GM19023 (cell line): ENCODE results near the gene SRGAP2C.
"Not testable (repeated sequence)": the region's sequence is repeated elsewhere in the genome, so short reads cannot be mapped to it uniquely, and the experiment has no call there.

Experiments
- ATAC-seq: cut with Tn5 transposase; IDR thresholded peaks from one replicate; pipeline ENCODE4 v1.9.1; 2021; ENCODE audit warnings: mild to moderate bottlenecking, moderate library complexity; ENCODE audit not compliant: unreplicated experiment

SRGAP2C gene

GRCh38 chr1:121369959-121370358 lies 185.2 kb downstream of the SRGAP2C start:
- not testable (repeated sequence) for ATAC-seq

GRCh38 chr1:121374851-121375367 lies 190.1 kb downstream of the SRGAP2C start:
- ATAC-seq = not testable (repeated sequence)

GRCh38 chr1:121376986-121377385 lies 192.2 kb downstream of the SRGAP2C start:
- not testable (repeated sequence) for ATAC-seq

- ATAC-seq = not testable (repeated sequence)
Observed at GRCh38 chr1:121378757-121379156, 194.0 kb downstream of the SRGAP2C start.

- ATAC-seq = not testable (repeated sequence)
Observed at GRCh38 chr1:121384754-121385153, 200.0 kb downstream of the SRGAP2C start.

- not testable (repeated sequence) for ATAC-seq
Observed at GRCh38 chr1:121385162-121385561, 200.4 kb downstream of the SRGAP2C start.

GRCh38 chr1:121385563-121386288 lies 201.0 kb downstream of the SRGAP2C start:
- not testable (repeated sequence) for ATAC-seq

GRCh38 chr1:121386319-121386948 lies 201.7 kb downstream of the SRGAP2C start:
- ATAC-seq = not testable (repeated sequence)

- not testable (repeated sequence) for ATAC-seq
Observed at GRCh38 chr1:121389895-121390560, 205.3 kb downstream of the SRGAP2C start.

GRCh38 chr1:121392130-121392529 lies 207.4 kb downstream of the SRGAP2C start:
- not testable (repeated sequence) for ATAC-seq

GRCh38 chr1:121395718-121396201 lies 211.0 kb downstream of the SRGAP2C start:
- not testable (repeated sequence) for ATAC-seq

- ATAC-seq = not testable (repeated sequence)
Observed at GRCh38 chr1:121396335-121397081, 211.7 kb downstream of the SRGAP2C start.

GRCh38 chr1:121397101-121397500 lies 212.3 kb downstream of the SRGAP2C start:
- not testable (repeated sequence) for ATAC-seq

GRCh38 chr1:121399193-121399592 lies 214.4 kb downstream of the SRGAP2C start:
- not testable (repeated sequence) for ATAC-seq

- ATAC-seq = not testable (repeated sequence)
Observed at GRCh38 chr1:121400108-121400507, 215.3 kb downstream of the SRGAP2C start.

- not testable (repeated sequence) for ATAC-seq
Observed at GRCh38 chr1:121400541-121401310, 216.0 kb downstream of the SRGAP2C start.

GRCh38 chr1:121401375-121401955 lies 216.7 kb downstream of the SRGAP2C start:
- not testable (repeated sequence) for ATAC-seq

- not testable (repeated sequence) for ATAC-seq
Observed at GRCh38 chr1:121403254-121403653, 218.5 kb downstream of the SRGAP2C start.

- ATAC-seq = no peak
Observed at GRCh38 chr1:121408354-121408753, 223.6 kb downstream of the SRGAP2C start.
